Measurements from ENCODE around the gene PLEKHA7.

DNA sequence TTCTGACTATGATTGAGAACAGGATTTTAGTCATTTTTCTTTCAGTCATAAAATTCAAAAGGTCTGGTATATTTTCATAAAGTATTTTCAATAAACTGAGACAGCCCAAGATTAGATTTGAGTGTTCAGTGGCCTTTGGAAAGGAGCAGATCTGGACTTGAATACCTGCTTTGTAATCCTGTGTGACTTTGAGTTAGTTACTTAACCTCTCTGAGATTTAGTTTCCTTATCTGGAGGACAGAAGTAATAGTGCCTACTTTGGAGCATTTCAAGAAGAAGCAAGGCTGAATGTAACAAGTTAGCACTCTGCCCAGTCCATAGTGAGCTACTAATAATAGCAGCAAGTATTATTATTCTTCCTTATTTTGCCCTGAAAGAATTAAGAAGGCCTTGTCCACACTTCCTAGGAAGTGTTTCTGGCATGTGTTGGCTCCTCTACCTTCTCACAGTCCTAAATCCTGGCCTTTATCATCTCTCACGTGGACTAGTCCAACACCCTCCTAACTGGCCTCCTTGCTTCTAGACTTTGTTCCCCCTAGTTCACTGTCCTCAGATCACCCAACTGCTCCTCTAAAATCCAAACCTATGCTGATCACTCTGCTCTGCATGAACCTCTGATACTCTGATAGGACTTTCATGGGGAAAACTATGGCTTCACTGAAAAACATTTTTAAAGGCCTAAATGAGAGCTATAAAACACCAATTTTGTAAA lies 115.8 kb downstream of the PLEKHA7 start:
- TF ChIP-seq, protein P1, sequence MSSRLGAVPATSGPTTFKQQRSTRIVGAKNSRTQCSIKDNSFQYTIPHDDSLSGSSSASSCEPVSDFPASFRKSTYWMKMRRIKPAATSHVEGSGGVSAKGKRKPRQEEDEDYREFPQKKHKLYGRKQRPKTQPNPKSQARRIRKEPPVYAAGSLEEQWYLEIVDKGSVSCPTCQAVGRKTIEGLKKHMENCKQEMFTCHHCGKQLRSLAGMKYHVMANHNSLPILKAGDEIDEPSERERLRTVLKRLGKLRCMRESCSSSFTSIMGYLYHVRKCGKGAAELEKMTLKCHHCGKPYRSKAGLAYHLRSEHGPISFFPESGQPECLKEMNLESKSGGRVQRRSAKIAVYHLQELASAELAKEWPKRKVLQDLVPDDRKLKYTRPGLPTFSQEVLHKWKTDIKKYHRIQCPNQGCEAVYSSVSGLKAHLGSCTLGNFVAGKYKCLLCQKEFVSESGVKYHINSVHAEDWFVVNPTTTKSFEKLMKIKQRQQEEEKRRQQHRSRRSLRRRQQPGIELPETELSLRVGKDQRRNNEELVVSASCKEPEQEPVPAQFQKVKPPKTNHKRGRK (CRISPR knock-in tag; IDR thresholded peaks at IDR 0.05; ENCODE audit: borderline replicate concordance): no peak
- TF ChIP-seq, protein P2, sequence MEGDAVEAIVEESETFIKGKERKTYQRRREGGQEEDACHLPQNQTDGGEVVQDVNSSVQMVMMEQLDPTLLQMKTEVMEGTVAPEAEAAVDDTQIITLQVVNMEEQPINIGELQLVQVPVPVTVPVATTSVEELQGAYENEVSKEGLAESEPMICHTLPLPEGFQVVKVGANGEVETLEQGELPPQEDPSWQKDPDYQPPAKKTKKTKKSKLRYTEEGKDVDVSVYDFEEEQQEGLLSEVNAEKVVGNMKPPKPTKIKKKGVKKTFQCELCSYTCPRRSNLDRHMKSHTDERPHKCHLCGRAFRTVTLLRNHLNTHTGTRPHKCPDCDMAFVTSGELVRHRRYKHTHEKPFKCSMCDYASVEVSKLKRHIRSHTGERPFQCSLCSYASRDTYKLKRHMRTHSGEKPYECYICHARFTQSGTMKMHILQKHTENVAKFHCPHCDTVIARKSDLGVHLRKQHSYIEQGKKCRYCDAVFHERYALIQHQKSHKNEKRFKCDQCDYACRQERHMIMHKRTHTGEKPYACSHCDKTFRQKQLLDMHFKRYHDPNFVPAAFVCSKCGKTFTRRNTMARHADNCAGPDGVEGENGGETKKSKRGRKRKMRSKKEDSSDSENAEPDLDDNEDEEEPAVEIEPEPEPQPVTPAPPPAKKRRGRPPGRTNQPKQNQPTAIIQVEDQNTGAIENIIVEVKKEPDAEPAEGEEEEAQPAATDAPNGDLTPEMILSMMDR (IDR thresholded peaks at IDR 0.05): no peak
- TF ChIP-seq, protein P3, sequence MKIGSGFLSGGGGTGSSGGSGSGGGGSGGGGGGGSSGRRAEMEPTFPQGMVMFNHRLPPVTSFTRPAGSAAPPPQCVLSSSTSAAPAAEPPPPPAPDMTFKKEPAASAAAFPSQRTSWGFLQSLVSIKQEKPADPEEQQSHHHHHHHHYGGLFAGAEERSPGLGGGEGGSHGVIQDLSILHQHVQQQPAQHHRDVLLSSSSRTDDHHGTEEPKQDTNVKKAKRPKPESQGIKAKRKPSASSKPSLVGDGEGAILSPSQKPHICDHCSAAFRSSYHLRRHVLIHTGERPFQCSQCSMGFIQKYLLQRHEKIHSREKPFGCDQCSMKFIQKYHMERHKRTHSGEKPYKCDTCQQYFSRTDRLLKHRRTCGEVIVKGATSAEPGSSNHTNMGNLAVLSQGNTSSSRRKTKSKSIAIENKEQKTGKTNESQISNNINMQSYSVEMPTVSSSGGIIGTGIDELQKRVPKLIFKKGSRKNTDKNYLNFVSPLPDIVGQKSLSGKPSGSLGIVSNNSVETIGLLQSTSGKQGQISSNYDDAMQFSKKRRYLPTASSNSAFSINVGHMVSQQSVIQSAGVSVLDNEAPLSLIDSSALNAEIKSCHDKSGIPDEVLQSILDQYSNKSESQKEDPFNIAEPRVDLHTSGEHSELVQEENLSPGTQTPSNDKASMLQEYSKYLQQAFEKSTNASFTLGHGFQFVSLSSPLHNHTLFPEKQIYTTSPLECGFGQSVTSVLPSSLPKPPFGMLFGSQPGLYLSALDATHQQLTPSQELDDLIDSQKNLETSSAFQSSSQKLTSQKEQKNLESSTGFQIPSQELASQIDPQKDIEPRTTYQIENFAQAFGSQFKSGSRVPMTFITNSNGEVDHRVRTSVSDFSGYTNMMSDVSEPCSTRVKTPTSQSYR (CRISPR knock-in tag; IDR thresholded peaks at IDR 0.05): no peak
- TF ChIP-seq SP1 (CRISPR knock-in tag; conservative IDR thresholded peaks at IDR 0.05) (no peak), JUN (CRISPR knock-in tag; IDR thresholded peaks at IDR 0.05) (no peak)

Data from WTC11 (cell line).